GM19452 (cell line): ENCODE data around the gene CXCL12.

ENCODE experiments used
- ATAC-seq: cut with Tn5 transposase; IDR thresholded peaks from one replicate; pipeline ENCODE4 v1.9.1; 2021; ENCODE audit not compliant: unreplicated experiment

Gene CXCL12

DNA sequence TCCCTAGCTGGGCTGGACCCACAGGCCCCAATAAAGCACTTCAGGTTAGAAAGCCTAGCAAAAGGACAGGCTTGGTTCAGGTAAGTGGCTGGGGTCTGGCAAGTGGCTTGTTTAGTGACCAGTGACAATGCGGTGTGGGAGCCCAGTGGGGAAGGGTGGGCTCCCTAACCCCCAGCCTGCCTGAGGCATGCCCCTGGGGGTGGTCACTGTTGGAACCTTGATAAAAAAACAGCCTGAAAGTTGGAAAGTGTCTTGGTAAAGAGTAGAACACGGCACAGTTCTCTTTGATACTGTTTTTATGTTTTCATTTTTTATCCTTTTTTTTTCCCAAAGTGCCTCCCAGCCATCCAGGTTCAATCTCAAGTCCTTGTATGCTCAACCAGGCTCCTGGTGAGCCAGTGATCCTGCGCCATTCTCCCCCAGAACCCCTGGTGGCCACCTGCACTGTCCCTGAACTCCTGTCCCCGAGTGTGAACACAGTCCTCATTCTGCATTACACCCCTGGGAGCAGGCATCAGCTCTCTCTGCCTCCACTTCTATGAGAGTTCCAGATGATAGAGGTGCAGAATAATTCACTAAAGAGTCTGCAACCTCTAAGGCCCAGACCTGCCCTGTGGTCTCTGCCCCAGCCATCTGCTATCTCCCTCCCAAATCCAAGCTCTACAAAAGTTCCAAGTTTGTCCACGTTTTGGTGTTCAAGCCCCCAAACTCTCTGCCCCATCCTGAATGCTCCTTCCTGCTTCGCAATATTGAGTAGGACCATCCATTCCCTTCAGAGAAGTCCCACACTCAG is 15.0 kb upstream of the CXCL12 start:
- no peak for ATAC-seq

DNA sequence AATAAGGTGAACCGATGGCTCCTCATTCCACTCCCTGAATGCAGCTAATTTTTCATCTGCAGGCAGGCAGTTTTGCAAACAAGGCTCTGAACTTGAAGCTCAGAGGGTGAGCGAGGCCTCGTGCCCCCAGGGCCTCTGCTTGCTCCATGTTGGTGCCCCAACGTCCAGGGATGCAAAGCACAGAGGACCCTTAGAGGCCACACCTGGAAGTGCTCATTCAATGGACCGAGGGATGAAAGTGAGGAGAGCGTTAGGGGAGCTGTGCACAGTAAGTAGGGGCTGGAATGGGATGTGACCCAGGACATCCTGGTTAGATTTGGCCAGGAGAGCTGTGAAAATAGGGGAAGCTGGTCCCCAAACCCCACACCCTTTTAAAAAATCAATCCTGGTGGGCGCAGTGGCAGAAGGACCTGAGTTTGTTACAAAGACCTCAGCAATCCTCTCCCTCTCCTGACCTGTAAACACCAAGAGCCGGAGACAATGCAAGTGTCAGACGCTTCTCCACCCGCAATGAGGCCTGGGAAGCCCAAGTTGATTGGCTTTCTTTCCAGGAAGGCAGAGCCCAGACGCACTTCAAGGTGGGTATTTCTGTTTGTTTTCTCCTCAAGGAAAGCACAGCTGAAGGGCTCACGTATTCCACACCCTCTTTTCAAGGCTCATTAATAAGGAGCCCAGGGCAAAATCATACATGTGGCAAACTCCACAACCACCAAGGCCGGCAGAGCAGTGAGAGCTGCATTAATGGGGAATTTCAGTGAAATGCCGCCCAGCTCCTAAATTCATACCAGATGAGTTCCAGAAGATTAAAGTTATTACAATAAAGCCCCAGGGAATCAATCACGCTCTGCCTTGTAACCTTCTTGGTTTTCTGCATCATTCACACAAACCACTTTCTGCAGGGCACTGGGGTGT is 14.1 kb upstream of the CXCL12 start:
- ATAC-seq, result no peak

DNA sequence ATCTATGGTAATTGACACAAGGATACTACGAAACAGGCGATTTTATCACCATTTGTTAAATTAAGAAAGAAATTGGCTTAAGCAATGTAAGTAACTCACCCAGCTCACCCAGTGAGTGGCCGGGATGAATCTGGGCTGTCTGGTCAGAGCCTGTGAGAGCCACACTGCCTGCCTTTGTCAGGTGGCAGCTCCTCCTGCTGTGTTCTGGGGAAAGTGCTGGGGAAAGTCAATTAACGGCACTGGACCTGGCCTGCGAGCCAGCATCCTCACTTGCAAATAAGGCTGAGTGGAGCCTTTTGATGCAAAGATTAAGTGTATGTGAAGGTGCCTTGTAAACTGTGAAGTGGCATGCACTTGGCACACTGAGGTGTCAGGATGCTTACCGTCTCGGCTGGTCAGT is 13.4 kb upstream of the CXCL12 start:
- ATAC-seq, result no peak

DNA sequence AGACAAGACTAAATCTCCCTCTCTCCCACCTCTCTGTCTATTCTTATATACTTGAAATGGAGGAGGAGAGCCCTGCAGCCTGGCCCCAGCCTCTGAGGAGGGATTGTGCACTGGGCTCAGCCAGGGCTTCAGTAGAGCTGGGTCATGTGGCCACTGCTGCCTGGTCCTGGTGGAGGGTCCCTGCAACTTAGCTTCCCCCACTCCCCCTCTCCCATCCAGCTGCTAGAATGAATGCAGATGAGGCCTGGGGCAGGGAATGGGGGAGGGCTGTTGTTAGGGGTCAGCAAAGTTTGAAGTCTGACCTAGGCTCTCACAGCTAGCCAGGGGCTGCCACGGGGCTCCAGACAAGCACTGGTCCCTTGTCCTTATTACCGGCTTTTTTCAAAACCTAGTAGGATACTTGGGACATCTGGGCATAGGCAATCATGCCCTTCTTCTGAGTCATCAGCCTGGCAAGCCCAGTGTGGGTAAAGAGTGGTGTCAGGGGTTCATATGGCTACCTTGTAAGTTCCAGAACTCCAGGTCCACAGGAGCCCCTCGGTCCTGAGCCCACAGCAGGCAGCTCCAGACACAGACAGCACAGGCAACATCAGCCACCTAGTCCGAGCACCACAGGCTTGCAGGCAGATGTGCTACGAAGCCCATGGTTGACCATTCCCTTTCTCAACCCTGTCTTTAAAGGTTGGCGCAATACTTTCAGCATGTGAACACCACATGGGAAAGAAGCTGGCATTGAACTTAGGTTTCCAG is 12.8 kb upstream of the CXCL12 start:
- no peak for ATAC-seq

DNA sequence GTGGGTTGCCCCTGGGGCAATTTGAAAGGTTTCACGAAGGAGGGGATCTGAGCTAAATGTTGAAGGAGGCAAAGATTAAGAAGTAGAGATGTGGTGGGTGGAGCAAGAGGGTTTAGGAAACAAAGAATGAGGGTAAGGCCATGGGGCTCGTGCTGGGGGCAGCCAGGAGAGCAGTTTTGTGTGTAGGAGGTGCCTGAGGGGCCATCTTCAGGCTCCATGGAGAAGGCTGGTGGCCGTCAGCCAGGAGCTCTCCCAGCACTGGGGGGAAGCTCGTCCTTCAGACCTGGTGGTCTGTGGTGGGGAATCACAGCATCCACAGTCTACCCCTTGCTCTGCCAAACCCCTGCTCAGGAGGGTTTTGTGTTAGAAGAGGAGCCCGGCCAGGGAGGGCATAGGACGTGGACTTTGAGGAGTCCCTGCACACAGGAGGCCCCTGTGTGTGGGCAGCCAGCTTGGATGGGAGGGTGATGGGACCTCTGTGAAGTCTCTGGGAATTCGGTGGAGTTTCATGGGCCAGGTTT is 11.8 kb upstream of the CXCL12 start:
- no peak for ATAC-seq

DNA sequence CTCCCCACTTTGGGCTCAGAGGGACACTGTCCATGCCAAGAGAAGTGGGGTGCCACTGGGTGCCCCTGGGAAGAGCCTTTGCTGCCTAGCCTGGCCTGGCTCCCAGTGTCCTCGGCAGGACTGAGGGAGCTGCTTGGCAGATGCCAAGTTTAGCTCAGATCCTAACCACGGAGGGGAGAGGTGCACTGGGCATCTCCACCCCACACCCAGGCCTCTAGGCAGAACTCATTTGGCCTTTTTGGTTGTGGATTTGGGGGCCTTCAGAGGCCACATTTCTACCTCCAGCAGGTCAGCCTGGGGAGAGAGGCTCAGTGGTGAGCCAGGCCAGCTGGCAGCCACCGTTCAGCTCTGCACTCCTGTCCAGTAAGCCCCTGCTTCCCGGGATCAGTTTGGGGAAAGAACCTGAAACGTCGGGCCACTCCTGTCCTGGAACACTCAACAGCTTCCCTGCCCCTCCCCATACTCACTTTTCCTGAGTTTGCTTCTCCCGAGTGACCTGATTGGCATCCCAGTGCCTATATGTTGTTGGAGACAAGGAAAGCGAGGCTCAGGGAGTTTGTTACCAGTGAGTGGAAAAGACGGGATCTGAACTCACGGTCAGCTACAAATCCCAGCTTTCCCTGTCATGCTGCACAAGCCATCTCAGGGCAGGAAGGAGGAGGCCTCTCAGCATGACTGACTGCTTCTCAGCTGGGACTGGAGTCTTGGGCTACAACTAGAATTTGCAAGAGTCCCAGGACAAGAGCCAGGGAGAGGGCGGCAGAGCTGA is 11.2 kb upstream of the CXCL12 start:
- no peak for ATAC-seq

DNA sequence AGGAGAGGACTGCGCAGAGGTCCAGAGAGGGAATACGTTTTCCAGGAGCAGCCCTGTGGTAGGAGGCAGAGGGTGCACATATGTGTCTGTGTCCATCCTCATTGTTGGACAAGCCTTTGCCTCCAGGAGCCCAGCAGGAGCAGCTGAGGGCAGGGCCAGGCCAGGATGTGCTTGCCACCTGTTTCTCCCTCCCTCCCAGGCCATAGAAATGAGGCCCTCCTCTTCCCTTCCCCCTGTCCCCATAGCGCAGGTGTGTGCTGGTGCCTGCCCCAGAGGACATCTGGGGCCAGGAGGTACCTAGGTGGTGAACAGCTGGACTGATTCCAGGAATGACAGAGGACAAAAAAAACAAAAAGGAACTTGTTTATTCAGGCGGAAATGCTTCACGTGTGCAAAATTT is 10.5 kb upstream of the CXCL12 start:
- ATAC-seq, result no peak

DNA sequence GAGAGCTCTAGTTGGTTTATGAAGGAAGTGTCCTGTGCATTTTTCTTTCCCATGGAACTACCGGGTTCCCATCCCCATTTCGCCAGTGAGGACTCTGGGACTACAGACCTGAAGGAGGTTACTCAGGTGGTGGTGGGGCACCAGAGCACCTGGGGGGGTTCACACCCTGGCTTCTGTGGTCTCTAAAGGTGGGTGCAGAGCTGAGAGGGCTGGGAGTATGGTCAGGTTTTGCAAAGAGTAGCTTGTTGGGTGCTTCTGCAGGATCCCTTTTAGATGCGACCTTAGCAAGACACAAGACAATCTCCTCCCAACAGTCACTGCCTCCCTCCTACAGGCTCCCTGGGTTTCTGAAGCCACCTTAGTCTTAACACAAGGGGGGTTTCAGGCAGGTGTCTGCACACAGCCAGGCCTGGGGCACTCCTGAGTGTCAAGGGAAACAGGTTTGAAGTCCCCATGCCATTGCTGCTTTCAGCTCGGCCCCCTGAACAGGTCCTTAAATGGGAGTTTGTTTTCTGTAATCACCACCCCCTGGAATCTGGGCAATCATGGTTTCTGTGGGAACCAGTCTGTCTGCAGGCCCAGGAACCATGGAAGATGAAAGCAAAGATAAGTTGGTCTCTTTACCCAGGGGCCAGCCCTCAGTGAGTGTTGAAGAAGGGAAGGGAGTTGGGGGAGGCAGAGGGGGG is 9.9 kb upstream of the CXCL12 start:
- ATAC-seq, result no peak

DNA sequence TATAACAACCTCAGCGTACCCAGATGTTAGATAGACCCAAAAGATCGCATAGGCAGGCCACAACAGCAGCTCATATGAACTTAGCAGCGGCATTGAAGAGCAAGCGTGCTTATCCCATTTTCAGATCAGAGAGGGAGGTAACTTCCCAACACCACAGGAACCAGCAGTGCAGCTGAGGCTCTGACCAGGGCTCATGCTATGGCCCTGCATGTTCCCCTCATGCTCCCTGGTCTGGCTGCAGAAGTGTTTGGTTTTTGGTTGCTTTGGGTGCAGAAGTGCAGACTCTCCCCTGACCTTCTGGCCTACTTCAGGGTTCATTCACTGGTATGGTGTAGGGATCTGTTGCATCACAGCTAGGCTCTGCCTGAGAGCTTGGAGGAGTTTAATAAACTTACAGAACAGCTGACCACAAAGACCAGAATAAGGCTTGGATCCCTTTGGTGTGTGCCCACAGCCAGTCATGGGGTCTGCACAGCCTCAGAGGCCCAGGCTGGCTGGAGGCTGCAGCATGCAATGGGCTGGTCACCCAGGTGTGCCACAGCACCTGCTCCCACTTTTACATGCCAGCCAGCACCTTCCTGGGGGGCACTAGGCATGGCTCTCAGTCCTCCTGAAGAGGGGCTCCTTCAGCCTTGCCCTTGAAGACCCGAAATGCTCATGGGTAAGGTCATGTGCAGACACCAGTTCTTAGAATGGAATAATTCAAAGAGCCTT is 9.1 kb upstream of the CXCL12 start:
- ATAC-seq, result no peak

DNA sequence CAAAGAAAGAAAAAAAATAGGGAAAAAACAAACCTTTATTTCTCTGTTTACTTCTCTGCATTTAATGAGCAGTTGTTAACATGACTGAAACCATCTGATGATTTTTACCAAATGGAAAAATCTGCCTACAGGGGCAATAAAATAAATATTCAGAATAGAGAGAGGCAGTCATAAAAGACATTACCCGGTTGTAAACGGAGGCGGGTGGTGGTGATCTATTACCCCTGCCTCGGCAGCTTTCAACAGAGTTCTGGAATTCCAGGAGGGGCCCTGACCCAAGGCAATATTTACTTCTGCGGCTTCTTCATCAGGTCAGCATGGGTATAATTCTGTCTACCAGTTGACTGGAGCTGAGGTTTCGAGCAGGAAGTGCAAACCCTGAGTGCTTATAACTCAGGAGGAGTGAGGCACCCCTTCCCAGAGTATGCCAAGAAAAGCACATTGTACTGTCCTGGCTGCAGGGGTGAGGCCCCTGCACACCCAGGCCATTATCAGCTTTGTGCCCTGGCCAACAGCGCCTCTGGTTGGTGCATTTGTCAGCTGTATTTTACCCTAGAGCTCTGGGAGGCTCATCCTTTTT is 8.2 kb upstream of the CXCL12 start:
- ATAC-seq, result no peak

DNA sequence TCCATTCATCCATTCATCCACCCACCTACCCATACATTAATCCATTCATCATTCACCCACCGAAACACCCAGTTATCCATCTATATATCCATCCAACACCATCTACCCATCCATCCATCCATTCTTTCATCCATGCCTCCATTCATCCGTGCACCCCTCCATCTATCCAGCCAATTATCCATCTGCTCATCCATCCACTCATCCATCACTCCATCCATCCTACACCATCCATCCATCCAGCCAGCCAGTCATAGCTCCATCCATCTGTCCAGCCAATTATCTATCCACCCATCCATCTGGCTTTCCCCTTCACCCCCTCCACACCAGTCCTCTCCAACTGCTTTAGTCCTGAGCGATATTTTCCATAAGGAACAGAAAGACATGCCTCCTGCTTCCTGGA is 7.5 kb upstream of the CXCL12 start:
- ATAC-seq, result no peak

DNA sequence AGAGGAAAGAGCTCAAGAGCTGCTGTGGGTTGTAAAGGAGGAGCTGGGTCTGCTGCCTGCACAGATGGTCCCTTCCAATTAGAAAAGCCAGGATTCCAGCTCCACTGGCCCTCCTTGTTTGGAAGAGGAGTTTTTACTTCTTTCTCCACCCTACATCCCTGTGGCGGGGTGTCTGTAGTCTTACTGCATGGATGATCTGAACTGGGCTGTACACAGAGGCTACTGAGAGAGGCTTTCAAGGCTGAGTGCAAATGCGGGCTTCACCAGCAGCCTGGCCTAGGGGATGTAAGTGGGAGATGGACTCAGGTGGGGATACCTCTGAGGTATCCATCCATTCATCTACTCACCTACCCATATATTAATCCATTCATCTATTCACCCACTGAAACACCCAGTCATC is 7.1 kb upstream of the CXCL12 start:
- ATAC-seq, result no peak

DNA sequence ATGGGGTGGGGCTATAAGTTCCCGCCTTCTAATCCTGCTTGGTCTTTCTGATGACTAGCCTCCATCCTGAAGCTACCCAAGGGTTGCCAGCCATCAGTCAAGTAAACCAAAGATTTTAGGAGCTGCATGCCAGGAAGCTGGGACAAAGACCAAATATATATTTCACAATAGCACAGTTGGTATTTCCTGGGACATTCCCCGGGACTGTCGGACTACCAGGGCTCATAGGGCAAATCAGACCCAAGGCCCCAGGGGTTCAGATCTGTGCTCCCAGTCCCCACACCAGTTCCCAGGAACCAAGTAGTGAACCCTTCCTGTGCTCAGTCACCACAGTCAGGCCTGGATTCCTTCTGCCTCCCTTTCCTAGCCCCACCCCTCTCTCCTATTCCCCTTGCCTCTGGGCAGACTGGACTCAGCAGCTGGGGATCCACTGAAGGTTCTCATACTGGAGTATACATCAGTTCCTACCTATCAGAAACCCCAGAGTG is 5.7 kb upstream of the CXCL12 start:
- no peak for ATAC-seq

DNA sequence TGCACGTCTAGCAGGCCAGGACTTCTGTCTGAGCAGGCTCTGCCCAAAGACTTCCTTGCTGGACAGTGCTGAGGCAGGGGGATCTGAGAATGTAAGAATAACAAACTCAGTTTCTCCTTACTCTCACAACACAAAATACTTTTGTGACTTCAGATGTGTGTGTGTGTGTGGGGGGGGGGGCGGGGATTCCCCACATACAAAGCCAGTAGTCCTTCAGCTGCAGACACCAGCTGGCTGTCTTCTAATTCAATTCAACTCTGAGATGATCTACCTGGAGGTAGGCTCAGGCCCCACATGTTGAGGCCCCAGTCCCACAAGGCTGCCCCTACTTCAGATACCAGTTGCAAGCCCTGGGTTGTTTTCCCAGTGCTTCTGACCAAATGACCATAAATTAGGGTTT is 4.7 kb upstream of the CXCL12 start:
- ATAC-seq, result no peak

DNA sequence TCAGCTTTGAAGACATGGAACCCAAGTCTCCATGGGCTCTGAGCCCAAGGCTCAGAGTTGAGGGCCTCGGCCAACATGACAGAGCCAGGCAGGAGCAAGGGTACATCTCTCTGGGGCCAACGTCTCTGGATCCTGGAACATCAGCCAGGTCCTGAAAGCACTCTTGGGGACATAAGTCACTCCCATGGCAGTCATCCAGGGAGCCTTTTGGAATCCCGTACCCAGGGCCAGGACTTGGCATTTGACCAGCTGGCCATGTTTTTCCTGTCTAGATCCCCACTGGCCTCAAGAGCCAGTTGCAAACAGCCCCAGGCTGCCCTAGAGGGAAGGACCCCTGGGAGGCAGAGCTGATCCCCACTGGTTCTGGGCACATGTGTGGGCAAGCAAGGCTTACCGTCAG is 4.3 kb upstream of the CXCL12 start:
- no peak for ATAC-seq

DNA sequence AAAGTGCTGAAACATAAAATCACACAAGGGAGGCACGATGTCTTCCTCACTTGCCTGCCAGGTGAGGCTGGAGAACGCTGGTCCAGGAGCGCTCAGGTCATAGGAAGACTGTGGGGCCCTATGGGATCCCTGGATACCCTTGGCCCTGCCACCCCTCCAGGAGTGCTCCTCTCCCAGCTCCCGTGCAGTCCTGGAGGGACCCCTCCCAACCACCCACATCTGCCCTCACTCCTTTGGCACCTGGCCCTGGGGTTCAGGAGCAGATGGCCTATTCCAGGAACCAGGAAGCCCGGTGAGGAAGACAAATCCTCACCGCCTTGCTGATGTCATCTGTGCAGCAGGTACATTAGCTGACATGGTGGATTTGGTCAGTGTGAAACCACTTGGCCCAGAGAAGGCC is 3.7 kb upstream of the CXCL12 start:
- no peak for ATAC-seq

DNA sequence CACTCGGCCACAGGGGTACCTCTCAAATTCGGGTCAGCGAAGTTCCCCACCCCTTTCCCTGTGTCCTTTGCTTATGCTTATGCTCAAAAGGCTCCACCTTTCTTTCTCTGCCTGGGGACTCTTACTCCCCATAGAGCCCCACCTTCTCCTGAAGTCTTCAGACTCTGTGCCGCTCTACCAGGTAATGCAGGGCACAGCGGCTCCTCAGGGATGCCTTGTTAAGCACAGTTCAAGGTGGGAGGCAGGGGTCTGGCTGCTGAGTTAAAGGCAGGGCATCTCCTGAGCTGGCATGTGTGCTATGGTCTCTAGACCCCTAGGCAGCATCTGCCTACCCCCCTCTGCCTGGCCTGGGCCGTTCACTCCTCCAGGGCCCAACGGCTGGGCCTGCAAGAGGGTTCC is 3.0 kb upstream of the CXCL12 start:
- ATAC-seq, result no peak

DNA sequence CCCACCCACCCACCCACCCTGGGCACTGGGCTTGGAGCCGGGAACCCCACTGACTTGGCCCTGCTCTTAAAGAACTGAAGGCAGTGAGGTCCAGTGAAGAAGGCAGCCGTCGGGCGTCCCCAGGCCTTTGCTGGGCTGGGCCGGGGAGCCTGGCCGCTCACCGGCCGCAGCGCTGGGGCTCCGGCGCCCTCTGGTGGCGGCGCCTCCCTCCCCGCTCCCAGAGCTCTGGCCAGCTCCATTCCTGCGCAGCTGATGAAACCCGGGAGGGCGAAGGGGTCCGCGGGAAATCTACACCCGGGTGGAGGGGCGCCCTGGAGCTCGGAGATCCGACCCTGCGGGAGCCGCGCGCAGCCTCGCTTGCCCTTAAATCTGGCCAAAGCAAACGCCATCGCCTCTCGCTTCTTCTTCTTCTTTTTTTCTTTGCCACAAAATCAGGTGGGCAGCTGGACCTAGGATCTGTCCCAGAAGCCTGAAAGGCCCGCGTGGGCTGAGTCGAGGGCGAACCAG is 1.7 kb upstream of the CXCL12 start:
- ATAC-seq, result no peak
